Measurements from ENCODE around the gene RERG. TPM values are rescaled to one million over a fixed set of nuclear protein-coding genes. Genes with fewer than 3 reads are reported as not detected.

The RERG gene
- total and polyA plus RNA-seq, 2 donors from 2014 or later: 29.3 to 44.7 TPM

DNA sequence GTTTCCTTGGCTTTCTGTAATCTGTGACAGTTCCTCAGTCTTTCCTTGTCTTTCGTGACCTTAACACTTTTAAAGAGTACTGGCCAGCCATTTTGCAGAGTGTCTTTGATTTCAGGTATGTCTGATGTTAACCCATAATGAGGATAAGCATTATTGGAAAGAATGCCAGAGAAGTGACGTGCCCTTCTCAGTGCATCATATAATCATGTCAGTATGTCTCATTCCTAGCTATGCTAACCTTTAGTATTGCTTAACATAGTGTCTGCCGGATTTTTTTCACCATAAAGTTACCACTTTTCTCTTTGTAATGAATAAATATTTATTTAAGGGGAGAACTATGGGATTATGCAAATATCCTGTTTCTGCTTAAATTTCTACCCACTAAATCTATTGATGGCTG, 28.5 kb downstream of the RERG start:
- intact Hi-C loops (cut with DNase I): no loop called here
- peaks cover 5 to 18% (median 11%) of the 10 kb centered on the region in 3 donors for H3K4me1 ChIP-seq (ENCODE audit: control insufficient read depth in 2 of 3, insufficient read depth in 2 of 3, low read depth in 1 of 3, low read length in 3 of 3)
- H3K9me3 ChIP-seq (ENCODE audit: control insufficient read depth in 2 of 3, insufficient read depth in 1 of 3, low read length in 3 of 3): no peaks in the 10 kb centered on the region
- H3K4me3 ChIP-seq (ENCODE audit: low read length in 3 of 3): no peak overlapping the region
- H3K27me3 ChIP-seq (ENCODE audit: control insufficient read depth, insufficient read depth, low read length): no peaks in the 10 kb centered on the region
- FAIRE-seq: no peak
- H3K36me3 ChIP-seq (ENCODE audit: control insufficient read depth in 2 of 3, insufficient read depth in 3 of 3, low read length in 3 of 3): no peaks in the 10 kb centered on the region
- no peak overlapping the region for H3K9ac ChIP-seq (ENCODE audit: low read length in 3 of 3)
- DNase-seq: no peak
- TF ChIP-seq, protein P1, sequence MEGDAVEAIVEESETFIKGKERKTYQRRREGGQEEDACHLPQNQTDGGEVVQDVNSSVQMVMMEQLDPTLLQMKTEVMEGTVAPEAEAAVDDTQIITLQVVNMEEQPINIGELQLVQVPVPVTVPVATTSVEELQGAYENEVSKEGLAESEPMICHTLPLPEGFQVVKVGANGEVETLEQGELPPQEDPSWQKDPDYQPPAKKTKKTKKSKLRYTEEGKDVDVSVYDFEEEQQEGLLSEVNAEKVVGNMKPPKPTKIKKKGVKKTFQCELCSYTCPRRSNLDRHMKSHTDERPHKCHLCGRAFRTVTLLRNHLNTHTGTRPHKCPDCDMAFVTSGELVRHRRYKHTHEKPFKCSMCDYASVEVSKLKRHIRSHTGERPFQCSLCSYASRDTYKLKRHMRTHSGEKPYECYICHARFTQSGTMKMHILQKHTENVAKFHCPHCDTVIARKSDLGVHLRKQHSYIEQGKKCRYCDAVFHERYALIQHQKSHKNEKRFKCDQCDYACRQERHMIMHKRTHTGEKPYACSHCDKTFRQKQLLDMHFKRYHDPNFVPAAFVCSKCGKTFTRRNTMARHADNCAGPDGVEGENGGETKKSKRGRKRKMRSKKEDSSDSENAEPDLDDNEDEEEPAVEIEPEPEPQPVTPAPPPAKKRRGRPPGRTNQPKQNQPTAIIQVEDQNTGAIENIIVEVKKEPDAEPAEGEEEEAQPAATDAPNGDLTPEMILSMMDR (IDR thresholded peaks at IDR 0.05; ENCODE audit: borderline replicate concordance, extremely low read depth, insufficient read depth): no peak
- no peak overlapping the region for H3K27ac ChIP-seq (ENCODE audit: low read depth in 2 of 2, low read length in 2 of 2)

- Histone ChIP-seq H3K4me1 (ENCODE audit: control insufficient read depth in 2 of 3, insufficient read depth in 2 of 3, low read depth in 1 of 3, low read length in 3 of 3) (peaks cover 3 to 10% (median 6%) of the 10 kb centered on the region in 3 donors), H3K27ac (ENCODE audit: low read depth in 2 of 2, low read length in 2 of 2) (peak overlapping the region in 1 of 2 donors; percentile 88), H3K27me3 (ENCODE audit: control insufficient read depth, insufficient read depth, low read length) (no peaks in the 10 kb centered on the region), H3K4me3 (ENCODE audit: low read length in 3 of 3) (no peak overlapping the region), H3K9ac (ENCODE audit: low read length in 3 of 3) (no peak overlapping the region), H3K36me3 (ENCODE audit: control insufficient read depth in 2 of 3, insufficient read depth in 3 of 3, low read length in 3 of 3) (no peaks in the 10 kb centered on the region), H3K9me3 (ENCODE audit: control insufficient read depth in 2 of 3, insufficient read depth in 1 of 3, low read length in 3 of 3) (no peaks in the 10 kb centered on the region)
- TF ChIP-seq, protein P1 (IDR thresholded peaks at IDR 0.05; ENCODE audit: borderline replicate concordance, extremely low read depth, insufficient read depth): no peak
- FAIRE-seq: no peak
- peak in 2 of 5 donors; percentile 47 to 55 for DNase-seq
- intact Hi-C loops (cut with DNase I): no loop called here
Measured at GRCh38 chr12:15188127-15188526, 33.1 kb downstream of the RERG start.

DNA sequence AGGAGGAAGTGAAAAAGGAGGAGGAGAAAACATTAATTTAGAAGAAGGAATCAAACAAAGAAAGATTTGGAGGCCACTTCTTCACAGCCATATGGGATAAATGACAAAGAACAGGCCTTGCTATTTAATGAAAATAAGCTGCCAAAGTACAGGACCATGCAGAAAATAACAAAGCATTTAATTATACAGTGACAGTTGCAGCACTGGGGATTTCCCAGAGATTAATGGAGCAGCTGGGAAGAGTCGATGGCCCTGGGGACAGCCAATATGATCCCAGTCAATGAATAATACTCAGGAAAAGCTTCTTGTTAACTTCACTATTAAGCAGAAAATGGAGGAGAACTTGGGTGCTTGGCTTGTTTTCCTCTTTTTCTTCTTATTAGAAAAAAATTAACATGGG, 34.6 kb downstream of the RERG start:
- H3K9ac ChIP-seq (ENCODE audit: low read length in 3 of 3): no peak overlapping the region
- peak overlapping the region; percentile 26 to 88 for H3K27ac ChIP-seq (ENCODE audit: low read depth in 2 of 2, low read length in 2 of 2)
- H3K4me3 ChIP-seq (ENCODE audit: low read length in 3 of 3): no peak overlapping the region
- peak in 3 of 5 donors; percentile 13 to 81 (median 58) for DNase-seq
- TF ChIP-seq, protein P1 (IDR thresholded peaks at IDR 0.05; ENCODE audit: borderline replicate concordance, extremely low read depth, insufficient read depth): no peak
- peaks cover 3 to 10% (median 6%) of the 10 kb centered on the region in 3 donors for H3K4me1 ChIP-seq (ENCODE audit: control insufficient read depth in 2 of 3, insufficient read depth in 2 of 3, low read depth in 1 of 3, low read length in 3 of 3)
- intact Hi-C loops (cut with DNase I): no loop called here
- H3K36me3 ChIP-seq (ENCODE audit: control insufficient read depth in 2 of 3, insufficient read depth in 3 of 3, low read length in 3 of 3): no peaks in the 10 kb centered on the region
- H3K9me3 ChIP-seq (ENCODE audit: control insufficient read depth in 2 of 3, insufficient read depth in 1 of 3, low read length in 3 of 3): no peaks in the 10 kb centered on the region
- H3K27me3 ChIP-seq (ENCODE audit: control insufficient read depth, insufficient read depth, low read length): no peaks in the 10 kb centered on the region
- no peak for FAIRE-seq

GRCh38 chr12:15184484-15184883, 36.7 kb downstream of the RERG start:
- Histone ChIP-seq H3K36me3 (ENCODE audit: control insufficient read depth in 2 of 3, insufficient read depth in 3 of 3, low read length in 3 of 3) (no peaks in the 10 kb centered on the region), H3K27me3 (ENCODE audit: control insufficient read depth, insufficient read depth, low read length) (no peaks in the 10 kb centered on the region), H3K4me1 (ENCODE audit: control insufficient read depth in 2 of 3, insufficient read depth in 2 of 3, low read depth in 1 of 3, low read length in 3 of 3) (peaks cover 3 to 16% (median 7%) of the 10 kb centered on the region in 3 donors), H3K9ac (ENCODE audit: low read length in 3 of 3) (no peak overlapping the region), H3K4me3 (ENCODE audit: low read length in 3 of 3) (no peak overlapping the region), H3K9me3 (ENCODE audit: control insufficient read depth in 2 of 3, insufficient read depth in 1 of 3, low read length in 3 of 3) (no peaks in the 10 kb centered on the region), H3K27ac (ENCODE audit: low read depth in 2 of 2, low read length in 2 of 2) (peak overlapping the region in 1 of 2 donors; percentile 8)
- DNase-seq (no peak), FAIRE-seq (no peak)
- intact Hi-C loops (cut with DNase I): no loop called here
- TF ChIP-seq, protein P1 (IDR thresholded peaks at IDR 0.05; ENCODE audit: borderline replicate concordance, extremely low read depth, insufficient read depth): no peak
